ENCODE data around the gene VILL.
"Not testable (repeated sequence)": the region's sequence is repeated elsewhere in the genome, so short reads cannot be mapped to it uniquely, and the experiment has no call there.

The VILL gene

GRCh38 chr3:38039899-38040261 is 49.3 kb downstream of the VILL start:
- no peak for DNase-seq

GRCh38 chr3:38040401-38040800 is 49.8 kb downstream of the VILL start:
- no peak for DNase-seq

- DNase-seq, result no peak
Measured at GRCh38 chr3:38043486-38043885, 52.9 kb downstream of the VILL start.

- no peak for DNase-seq
Measured at GRCh38 chr3:38046027-38046426, 55.4 kb downstream of the VILL start.

- DNase-seq, result no peak
Measured at GRCh38 chr3:38046821-38047220, 56.2 kb downstream of the VILL start.

GRCh38 chr3:38047896-38048295 is 57.3 kb downstream of the VILL start:
- DNase-seq, result no peak

- no peak for DNase-seq
Measured at GRCh38 chr3:38049358-38050126, 59.0 kb downstream of the VILL start.

GRCh38 chr3:38051131-38051530 is 60.5 kb downstream of the VILL start:
- DNase-seq, result no peak

GRCh38 chr3:38053286-38053685 is 62.7 kb downstream of the VILL start:
- not testable (repeated sequence) for DNase-seq

- DNase-seq, result not testable (repeated sequence)
Measured at GRCh38 chr3:38053813-38054498, 63.4 kb downstream of the VILL start.

- no peak for DNase-seq
Measured at GRCh38 chr3:38054499-38055001, 64.0 kb downstream of the VILL start.

All from SHP77 (cell line).